HG03442 (cell line): Measurements from ENCODE around the gene LIX1L.
A peak's percentile ranks its signal among the peaks of the same experiment; 100 is the strongest.

Experiments used
- ATAC-seq: cut with Tn5 transposase; IDR thresholded peaks from one replicate; pipeline ENCODE4 v1.9.1; 2021; ENCODE audit warnings: mild to moderate bottlenecking, moderate library complexity; ENCODE audit not compliant: unreplicated experiment

The LIX1L gene

DNA sequence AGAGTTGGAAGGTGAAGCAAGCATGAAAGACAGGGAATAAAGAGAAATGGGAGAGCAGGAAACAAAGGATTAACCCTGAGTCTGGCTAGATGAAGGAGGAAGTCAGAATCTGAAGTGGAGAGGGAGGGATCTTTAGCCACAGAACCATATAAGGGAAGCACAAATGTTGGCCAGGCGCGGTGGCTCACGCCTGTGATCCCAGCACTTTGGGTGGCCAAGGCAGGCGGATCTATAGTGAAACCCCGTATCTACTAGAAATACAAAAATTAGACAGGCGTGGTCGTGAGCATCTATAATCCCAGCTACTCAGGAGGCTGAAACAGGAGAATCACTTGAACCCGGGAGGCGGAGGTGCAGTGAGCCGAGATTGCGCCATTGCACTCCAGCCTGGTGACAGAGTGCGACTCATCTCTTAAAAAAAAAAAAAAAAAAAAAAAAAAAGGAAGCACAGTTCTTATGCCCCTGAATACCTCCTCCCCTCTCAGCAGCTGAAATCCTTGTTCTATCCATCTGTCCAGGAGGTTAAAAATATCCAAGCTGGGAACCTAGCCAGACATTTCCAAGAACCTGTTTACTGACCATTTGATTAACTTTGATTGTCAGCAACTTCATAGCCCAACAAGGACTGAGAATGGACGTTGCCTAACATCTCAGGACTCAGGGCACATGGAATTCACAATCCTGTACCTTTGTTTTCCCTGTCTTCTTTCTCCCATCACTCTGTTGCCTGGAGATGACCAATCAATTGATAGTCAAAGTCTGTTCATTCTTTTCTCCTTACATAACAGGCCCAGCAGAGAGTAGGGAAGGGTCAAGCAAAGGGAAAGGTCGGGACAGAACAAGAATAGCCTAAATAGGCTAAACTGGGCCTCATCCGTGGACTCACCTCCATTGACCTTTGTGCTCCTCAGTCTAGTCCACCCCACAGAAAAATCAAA is 28.0 kb upstream of the LIX1L start:
- ATAC-seq: no peak

- no peak for ATAC-seq
These were observed 27.3 kb upstream of the LIX1L start for GRCh38 chr1:145985129-145985501.

- no peak for ATAC-seq
These were observed 26.4 kb upstream of the LIX1L start for GRCh38 chr1:145983960-145984830.

DNA sequence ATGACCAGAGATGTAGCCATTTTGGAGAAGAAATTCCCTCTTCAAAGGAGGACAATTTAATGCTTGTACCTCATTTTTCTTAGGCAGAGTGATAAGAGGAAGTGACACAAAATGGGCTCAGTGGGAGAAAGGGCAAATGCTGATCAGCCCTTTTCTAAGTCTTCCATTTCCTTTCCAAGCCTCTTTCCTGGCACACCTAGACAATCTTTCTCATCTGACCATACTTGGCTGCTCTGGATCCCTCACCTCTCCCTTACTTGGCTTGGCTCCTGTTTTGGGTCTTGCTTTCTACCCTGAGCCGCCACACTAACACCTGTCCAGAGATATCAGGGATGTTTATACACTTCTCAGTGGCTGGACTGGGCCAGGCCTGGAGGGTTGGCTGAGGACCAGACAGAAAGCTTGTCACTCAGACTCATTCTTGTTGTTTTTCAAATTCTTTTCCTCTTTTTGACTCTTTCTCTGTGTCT is 25.4 kb upstream of the LIX1L start:
- ATAC-seq: no peak

- no peak for ATAC-seq
These were observed 24.4 kb upstream of the LIX1L start for GRCh38 chr1:145982010-145982723.

- no peak for ATAC-seq
These were observed 22.7 kb upstream of the LIX1L start for GRCh38 chr1:145980457-145980994.

DNA sequence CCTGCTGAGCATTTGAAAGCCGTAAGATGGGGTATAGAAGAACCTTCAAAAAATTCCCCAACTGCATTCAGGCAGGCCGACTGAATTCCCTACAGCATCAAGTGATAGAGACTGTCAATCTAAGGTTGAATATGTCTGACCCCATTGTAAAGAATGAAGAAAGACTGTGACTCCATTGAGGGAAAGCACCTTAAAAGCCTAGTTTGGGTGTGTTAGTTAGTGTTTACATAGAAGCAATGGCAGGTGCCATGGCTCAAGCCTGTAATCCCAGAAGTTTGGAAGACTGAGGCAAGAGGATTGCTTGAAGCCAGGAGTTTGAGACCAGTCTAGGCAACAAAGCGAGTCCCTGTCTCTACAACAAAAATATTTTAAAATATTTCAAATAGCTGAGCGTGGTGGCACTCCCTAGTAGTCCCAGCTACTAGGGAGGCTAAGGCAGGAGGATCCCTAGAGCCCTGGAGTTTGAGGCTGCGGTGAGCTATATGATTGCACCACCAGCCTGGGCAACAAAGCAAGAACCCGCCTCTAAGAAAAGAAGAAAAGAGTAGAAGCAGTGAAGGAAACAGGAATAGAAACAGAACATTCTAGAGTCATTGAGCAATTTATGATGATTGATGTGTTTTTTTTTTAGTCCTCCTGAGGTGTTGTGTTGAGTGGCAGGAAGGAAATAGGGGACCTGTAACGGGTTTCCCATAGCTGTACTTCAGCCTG is 22.1 kb upstream of the LIX1L start:
- peak; percentile 28 for ATAC-seq

DNA sequence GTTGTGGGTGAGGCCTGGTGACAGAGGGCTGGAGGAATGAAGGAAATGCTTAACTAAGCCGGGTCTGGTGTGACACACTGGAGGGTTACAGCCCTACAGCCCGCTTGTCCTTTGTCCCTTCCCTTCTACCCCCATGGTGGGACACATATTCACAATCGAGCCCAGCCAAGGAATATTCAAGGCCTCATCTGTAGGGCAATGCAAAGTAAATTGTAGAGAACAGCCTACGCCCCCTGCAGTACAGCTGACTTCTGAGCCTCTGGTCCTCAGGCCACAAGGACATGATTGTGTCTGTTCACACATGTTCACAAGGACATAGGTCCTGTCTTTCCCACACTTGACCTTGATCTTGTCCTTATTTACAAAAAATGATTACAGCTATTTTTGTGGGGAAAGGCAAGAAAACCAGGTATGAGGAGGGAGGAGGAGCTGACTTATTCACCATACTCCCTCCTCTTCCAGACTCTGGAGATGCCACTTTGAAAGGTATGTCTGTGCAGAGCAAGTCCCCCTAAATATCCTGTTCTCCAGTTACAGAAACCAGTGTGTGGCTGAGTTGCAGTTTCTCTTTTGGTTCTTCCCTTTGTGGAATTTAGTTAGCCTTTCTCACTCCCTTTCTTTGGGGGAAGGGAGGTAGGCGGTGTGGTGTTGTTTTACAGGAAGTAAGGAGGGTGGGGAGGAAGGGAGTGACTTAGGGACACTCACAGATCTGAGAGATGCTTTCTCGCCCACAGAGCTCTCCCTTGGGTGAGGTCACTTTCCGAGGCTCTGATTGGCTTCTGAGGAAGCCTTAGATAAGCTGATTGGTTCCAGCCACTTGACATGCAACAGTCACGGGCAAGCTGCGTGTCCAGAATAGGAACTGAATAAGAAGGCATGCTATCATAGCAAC is 21.3 kb upstream of the LIX1L start:
- ATAC-seq: peak; percentile 83

DNA sequence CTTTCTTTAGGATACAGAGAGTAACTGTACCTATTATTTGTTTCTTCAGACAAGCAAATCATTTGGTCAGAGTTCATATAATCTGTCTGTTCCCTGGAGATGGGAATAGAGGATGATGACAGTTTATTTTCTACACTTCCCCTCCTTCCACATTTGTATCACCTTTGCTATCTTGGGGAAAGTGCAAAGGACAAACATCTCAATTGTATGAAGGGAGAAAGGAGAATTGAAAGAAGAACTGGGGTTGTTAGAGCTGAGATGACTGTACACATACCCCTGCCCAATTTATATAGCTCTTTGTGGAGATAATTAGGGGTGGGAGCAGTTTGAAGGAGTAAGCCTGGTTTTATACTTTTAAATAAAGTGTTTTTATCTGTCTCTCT is 20.6 kb upstream of the LIX1L start:
- ATAC-seq: no peak

- no peak for ATAC-seq
These were observed 20.0 kb upstream of the LIX1L start for GRCh38 chr1:145977486-145978470.

DNA sequence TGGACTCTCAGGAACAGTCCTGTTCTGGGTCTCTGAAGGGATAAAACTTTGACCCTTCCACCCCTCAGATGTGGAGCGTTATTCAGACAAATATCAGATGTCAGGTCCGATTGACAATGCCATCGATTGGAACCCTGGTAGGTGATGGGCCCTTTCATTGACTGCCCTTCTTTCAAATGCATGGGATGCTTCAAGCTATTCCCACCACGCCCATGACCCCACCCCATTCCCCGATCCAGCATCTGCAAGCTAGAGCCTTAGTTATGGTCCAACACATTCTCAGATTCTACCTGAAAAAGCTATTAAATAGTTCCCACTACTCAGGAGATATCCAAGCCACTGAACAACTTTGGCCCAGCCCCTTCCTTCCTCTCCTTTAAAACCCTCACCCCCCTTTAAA is 19.2 kb upstream of the LIX1L start:
- no peak for ATAC-seq

- ATAC-seq: no peak
These were observed 17.4 kb upstream of the LIX1L start for GRCh38 chr1:145975216-145975615.

DNA sequence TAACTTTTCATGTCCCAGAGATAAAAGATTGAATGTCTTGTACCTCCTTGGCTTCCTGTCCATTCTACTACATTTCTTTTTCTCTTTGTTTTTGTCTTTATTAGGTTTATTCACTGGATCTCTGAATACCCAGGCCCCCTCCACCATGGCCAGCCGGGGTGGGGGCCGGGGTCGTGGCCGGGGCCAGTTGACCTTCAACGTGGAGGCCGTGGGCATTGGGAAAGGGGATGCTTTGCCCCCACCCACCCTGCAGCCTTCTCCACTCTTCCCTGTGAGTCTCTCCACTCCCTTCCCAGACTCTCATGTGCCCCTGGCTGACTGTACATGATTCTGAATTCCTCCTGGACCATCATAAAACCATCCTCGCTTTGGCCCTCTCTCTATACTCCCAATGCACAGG is 16.9 kb upstream of the LIX1L start:
- ATAC-seq: no peak

DNA sequence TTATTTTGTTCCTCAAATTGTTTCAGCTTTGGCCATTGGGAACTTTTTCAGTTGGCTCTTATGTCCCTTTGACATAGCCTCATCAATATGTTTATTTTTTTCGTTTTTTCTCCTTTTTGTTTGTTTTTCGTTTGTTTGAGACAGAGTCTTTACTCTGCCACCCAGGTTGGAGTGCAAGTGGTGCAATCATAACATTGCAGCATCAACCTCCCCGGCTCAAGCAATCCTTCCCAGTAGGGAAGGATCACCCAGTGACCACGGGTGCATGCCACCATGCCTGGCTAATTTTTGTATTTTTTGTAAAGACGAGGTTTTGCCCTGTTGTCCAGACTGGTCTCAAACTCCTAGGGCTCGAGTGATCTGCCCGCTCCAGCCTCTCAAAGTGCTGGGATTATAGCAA is 14.8 kb upstream of the LIX1L start:
- no peak for ATAC-seq

DNA sequence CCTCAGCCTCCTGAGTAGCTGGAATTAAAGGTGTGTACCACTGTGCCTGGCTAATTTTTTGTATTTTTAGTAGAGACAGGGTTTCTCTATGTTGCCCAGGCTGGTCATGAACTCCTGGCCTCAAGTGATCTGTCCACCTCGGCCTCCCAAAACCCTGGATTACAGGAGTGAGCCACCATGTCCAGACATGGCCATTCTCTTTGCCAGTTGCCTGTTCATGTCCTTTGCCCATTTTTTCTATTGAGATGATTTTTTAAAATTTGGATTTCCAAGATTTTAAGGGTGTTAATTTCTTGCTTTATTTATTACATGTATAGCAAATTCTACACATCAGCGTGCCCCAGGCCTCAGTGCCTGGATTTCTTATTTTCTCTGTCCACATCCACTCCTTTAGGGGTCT is 9.5 kb upstream of the LIX1L start:
- no peak for ATAC-seq

- ATAC-seq: no peak
These were observed 7.4 kb upstream of the LIX1L start for GRCh38 chr1:145965119-145965744.

DNA sequence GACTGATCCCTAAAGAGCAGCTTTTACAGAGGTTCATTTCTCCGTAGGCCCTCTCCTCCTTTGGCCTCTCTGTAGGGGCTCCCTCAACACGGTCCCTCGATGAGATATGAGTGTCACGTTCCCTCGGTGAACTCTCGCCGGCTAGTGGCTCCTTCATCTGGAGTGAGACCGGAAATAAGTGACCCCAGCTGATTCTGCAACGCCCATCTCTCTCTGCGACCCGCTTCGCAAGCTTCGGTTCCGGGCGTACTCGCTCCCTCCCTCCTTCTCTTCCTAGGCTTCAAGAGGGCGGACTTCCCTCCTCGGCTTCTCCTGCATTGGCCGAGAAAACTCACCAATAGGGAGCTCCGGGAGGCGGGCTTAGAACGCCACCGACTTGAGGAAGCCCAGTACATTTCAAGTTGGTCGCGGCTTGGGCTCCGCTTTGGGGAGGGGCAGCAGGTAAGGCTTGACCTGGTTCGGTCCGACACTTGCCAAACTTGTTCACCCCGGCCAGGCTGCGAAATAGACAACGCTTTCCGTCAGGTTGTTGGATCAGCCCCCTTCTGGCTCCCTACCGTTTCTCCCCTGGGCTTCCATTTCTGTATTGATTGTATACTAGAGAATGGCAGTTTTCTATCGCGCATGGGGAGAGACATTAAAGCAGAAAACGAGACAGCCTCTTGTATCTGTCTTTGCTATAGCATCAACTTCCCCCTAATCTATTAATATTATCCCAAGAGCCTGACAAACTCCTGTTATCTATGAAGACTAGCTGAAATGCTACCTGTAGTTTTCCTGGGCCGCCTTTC is 6.7 kb upstream of the LIX1L start, which contains the start of the genes ANKRD34A and POLR3GL:
Gene ANKRD34A, minus strand, starts transcription at position 248 of the 791 bp plus-strand sequence. CDS start 2,816 bp downstream, outside the sequence.
Gene POLR3GL, plus strand, starts transcription at position 363 of the 791 bp plus-strand sequence. CDS start 10,176 bp downstream, outside the sequence.
- ATAC-seq: peak; percentile 91
